ENCODE measurements around the gene IDH2. TPM values are rescaled to one million over a fixed set of nuclear protein-coding genes. Genes with fewer than 3 reads are reported as not detected.
A peak's percentile ranks its signal among the peaks of the same experiment; 100 is the strongest.
"Not testable (repeated sequence)": the region's sequence is repeated elsewhere in the genome, so short reads cannot be mapped to it uniquely, and the experiment has no call there.

The IDH2 gene
- total RNA-seq (ENCODE audit: unreplicated experiment): 149 TPM
- long read RNA-seq, transcript IDH2-204 (9 exons, 1,449 nt): minor isoform, 6 of 176 reads
- long read RNA-seq, transcript IDH2-201 (11 exons, 2,694 nt): major isoform, 160 of 176 reads
- long read RNA-seq, partial matches to known transcripts: 5 of 176 reads
- long read RNA-seq, other reads (novel, unspliced or antisense): 5 of 176 reads

DNA sequence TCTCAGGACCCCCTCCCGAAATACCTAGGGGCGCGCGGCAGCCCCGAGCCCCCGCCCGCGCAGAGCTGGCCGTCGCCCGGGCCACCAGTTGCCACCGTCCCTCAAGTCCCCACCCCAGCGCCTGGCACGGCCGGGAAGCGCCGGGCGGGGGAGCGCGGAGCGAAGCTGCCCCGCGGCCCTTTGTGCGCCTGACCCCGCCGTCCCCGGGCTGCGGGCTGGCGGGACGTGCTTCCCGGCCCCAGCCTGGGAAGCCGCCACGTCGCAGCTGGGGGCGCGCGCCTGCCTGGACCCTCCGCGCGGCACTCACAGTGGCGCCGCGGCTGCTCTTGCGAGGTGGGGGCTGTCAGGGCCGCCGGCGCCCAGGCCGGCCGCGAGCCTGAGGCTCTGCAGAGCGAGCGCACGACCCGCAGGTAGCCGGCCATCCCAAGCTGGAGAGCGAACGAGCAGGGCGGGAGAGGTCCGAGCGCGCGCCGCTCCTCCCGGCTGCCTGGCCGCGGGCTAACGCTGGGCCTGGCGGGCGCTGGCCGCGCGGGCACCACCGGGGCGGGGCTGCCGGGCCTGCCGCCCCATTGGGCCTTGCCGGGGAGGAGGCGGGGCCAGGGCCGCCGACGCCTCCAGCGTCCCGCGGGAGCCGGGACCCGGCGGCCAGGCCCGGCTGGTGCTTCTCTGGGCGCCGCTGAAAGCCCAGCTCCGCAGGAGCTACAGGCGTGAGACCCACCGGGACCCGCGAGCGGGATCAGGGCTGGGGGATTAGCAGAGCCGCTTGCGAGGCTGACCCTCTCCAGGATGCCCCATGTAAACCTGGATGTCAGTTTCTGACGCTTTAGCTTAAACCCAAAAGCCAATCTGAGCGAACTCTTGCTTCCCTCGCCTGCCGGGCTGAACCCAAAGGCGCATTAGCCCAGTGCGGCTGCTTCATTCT lies at the start of gene IDH2:
Gene IDH2, minus strand, starts transcription at position 500 of the 922 bp plus-strand sequence. Its CDS starts 78 bp downstream, at position 422.
- Mint-ChIP-seq H3K27ac (ENCODE audit: unreplicated experiment) (peak within 1 kb of the TSS; percentile 90), H3K4me1 (ENCODE audit: low read depth, unreplicated experiment) (peaks cover 28% of the 10 kb centered on the region), H3K9me3 (ENCODE audit: unreplicated experiment) (peaks cover 11% of the 10 kb centered on the region), H3K4me3 (ENCODE audit: unreplicated experiment) (peak within 1 kb of the TSS; percentile 92), H3K27me3 (ENCODE audit: unreplicated experiment) (peaks cover 15% of the 10 kb centered on the region), H3K36me3 (ENCODE audit: unreplicated experiment) (no peaks in the 10 kb centered on the region)
- DNase-seq: peak; percentile 89
- TF ChIP-seq, protein P1, sequence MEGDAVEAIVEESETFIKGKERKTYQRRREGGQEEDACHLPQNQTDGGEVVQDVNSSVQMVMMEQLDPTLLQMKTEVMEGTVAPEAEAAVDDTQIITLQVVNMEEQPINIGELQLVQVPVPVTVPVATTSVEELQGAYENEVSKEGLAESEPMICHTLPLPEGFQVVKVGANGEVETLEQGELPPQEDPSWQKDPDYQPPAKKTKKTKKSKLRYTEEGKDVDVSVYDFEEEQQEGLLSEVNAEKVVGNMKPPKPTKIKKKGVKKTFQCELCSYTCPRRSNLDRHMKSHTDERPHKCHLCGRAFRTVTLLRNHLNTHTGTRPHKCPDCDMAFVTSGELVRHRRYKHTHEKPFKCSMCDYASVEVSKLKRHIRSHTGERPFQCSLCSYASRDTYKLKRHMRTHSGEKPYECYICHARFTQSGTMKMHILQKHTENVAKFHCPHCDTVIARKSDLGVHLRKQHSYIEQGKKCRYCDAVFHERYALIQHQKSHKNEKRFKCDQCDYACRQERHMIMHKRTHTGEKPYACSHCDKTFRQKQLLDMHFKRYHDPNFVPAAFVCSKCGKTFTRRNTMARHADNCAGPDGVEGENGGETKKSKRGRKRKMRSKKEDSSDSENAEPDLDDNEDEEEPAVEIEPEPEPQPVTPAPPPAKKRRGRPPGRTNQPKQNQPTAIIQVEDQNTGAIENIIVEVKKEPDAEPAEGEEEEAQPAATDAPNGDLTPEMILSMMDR (IDR thresholded peaks at IDR 0.05; ENCODE audit: partially characterized antibody, unreplicated experiment): no peak

DNA sequence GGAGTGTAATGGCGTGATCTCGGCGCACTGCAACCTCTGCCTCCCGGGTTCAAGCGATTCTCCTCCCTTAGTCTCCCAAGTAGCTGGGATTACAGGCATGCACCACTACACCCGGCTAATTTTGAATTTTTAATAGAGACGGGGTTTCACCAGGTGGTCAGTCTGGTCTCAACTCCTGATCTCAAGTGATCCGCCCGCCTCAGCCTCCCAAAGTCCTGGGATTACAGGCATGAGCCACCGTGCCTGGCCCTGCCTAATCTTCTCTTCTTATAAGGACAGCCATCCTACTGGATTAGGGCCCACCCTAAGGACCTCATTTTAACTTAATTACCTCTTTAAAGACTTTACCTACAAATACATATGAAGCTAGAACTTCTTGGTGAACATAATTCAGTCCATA lies 48.3 kb upstream of the IDH2 start:
- not testable (repeated sequence) for DNase-seq; H3K4me1 Mint-ChIP-seq (ENCODE audit: low read depth, unreplicated experiment); H3K36me3 Mint-ChIP-seq (ENCODE audit: unreplicated experiment); H3K27me3 Mint-ChIP-seq (ENCODE audit: unreplicated experiment); H3K4me3 Mint-ChIP-seq (ENCODE audit: unreplicated experiment); H3K27ac Mint-ChIP-seq (ENCODE audit: unreplicated experiment); H3K9me3 Mint-ChIP-seq (ENCODE audit: unreplicated experiment)

DNA sequence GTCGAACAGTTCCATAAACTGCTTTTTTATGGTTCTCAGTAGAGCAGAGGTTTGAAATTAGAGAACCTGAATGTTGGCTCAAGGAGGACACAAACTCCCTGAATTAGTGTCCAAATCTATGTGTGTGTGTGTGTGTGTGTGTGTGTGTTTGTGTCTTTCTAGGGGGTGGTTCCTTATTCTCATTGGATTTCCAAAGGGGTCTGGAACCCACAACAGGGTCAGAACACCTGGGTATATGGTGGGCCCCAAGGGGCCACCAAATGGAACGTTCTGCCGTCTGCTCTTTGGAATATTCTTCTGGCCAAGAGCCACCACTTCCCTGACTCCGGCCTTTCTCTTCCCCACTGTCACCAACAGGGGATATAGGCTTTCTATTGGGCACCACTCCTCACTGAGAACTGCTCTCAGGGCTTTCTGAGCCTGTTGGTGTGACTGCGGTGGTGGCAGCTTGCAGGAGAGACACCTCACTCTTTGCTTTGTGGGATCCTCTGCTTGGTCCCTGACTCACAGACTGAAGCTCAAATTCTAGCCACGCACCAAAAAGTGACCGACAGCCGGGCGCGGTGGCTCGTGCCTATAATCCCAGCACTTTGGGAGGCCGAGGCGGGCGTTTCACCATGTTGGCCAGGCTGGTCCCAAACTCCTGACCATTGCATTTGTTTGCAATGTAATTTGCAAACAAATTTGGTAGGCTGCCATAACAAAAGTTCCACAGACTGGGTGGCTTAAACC lies 47.5 kb upstream of the IDH2 start:
- H3K4me3 Mint-ChIP-seq (ENCODE audit: unreplicated experiment): no peak overlapping the region
- no peak for DNase-seq
- H3K9me3 Mint-ChIP-seq (ENCODE audit: unreplicated experiment): peaks cover 3% of the 10 kb centered on the region
- TF ChIP-seq, protein P1 (IDR thresholded peaks at IDR 0.05; ENCODE audit: partially characterized antibody, unreplicated experiment): no peak
- no peaks in the 10 kb centered on the region for H3K27me3 Mint-ChIP-seq (ENCODE audit: unreplicated experiment)
- no peak overlapping the region for H3K27ac Mint-ChIP-seq (ENCODE audit: unreplicated experiment)
- no peaks in the 10 kb centered on the region for H3K36me3 Mint-ChIP-seq (ENCODE audit: unreplicated experiment)
- peaks cover 8% of the 10 kb centered on the region for H3K4me1 Mint-ChIP-seq (ENCODE audit: low read depth, unreplicated experiment)

DNA sequence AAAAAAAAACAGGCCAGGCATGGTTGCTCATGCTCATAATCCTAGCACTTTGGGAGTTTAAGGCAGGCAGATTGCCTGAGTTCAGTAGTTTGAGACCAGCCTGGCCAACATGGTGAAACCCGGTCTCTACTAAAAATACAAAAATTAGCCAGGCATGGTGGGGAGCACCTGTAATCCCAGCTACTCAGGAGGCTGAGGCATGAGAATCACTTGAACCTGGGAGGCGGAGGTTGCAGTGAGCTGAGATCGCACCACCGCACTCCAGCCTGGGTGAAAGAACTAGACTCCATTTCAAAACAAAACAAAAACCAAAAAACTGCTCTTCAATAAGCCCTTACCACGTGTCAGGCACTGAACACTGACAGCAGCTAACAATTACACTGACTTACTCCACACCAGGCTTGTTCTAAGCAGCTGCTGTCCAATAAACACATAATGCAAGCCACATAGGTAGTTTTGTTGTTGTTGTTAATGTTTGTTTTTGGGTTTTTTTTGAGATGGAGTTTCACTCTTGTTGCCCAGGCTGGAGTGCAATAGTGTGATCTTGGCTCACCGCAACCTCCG lies 44.0 kb upstream of the IDH2 start:
- H3K4me1 Mint-ChIP-seq (ENCODE audit: low read depth, unreplicated experiment); DNase-seq; H3K4me3 Mint-ChIP-seq (ENCODE audit: unreplicated experiment); H3K27me3 Mint-ChIP-seq (ENCODE audit: unreplicated experiment); H3K9me3 Mint-ChIP-seq (ENCODE audit: unreplicated experiment); H3K27ac Mint-ChIP-seq (ENCODE audit: unreplicated experiment); H3K36me3 Mint-ChIP-seq (ENCODE audit: unreplicated experiment): not testable (repeated sequence)

DNA sequence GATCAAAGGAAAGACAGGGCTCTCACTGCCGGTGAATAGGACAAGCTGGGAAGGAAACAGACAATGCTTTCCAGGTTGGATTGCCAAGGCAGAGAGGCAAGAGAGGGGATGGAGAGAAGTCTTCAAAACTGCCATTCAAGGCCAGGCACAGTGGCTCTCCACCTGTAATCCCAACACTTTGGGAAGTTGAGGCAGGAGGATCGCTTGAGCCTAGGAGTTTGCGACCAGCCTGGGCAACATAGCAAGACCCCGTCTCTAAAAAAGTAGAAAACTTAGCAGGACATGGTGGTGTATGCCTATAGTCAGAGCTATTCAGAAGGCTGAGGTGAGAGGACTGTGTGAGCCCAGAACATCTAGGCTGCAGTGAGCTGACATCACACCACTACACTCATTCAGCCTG lies 43.5 kb upstream of the IDH2 start:
- Mint-ChIP-seq H3K27ac (ENCODE audit: unreplicated experiment) (peak overlapping the region; percentile 88), H3K27me3 (ENCODE audit: unreplicated experiment) (no peaks in the 10 kb centered on the region), H3K4me1 (ENCODE audit: low read depth, unreplicated experiment) (peaks cover 8% of the 10 kb centered on the region), H3K9me3 (ENCODE audit: unreplicated experiment) (peaks cover 5% of the 10 kb centered on the region), H3K4me3 (ENCODE audit: unreplicated experiment) (peak overlapping the region; percentile 64), H3K36me3 (ENCODE audit: unreplicated experiment) (no peaks in the 10 kb centered on the region)
- TF ChIP-seq, protein P1 (IDR thresholded peaks at IDR 0.05; ENCODE audit: partially characterized antibody, unreplicated experiment): no peak
- no peak for DNase-seq
